K562 (cell line): ENCODE measurements around the gene FBXW12. TPM values are rescaled to one million over a fixed set of nuclear protein-coding genes. Genes with fewer than 3 reads are reported as not detected.
A peak's percentile ranks its signal among the peaks of the same experiment; 100 is the strongest.

Experiments
- ATAC-seq: fragments of 200-7000 bp; cut with Tn5 transposase; 3 replicates; pipeline ENCODE4 v1.9.1; 2020; ENCODE audit warnings: moderate library complexity
- BruUV-seq: library from RNA; stranded (reverse); fragments of 400-500 nt; replicated peaks from 2 replicates; lab custom pipeline; 2021; lab: Mats Ljungman, UMichigan
- CTCF ChIA-PET: fragments of 300-600 bp; formaldehyde crosslinking; extraction: SDS; loops from one replicate; lab custom pipeline; 2021; ENCODE audit warnings: low intra/inter-chr PET ratio; lab: Yijun Ruan, JAX
- POLR2A ChIA-PET: fragments of 300-600, 350-650 bp; sonication (Branson Sonifier 250); formaldehyde crosslinking; extraction: SDS; loops from one replicate; lab custom pipeline; 2021; ENCODE audit warnings: antibody characterized with exemption, inconsistent platforms; lab: Yijun Ruan, JAX
- DNase-seq, 4 experiments: peaks; one replicate each; pipeline versions ENCODE4 v3.0.0 to v3.0.0-alpha.2; 2011 to 2018; ENCODE audit warnings: low spot score in 3 of 4, mixed read lengths in 3 of 4; ENCODE audit errors: extremely low read depth in 1 of 4
- FAIRE-seq: peaks from 2 replicates; lab custom pipeline; 2011; peaks lifted over from hg19 to GRCh38; lab: Jason Lieb, UNC
- H2AFZ ChIP-seq: 2 replicates; pipeline ENCODE4 v1.6.0; 2011; ENCODE audit warnings: low read depth, low read length, control low read depth, inconsistent platforms
- H3K27ac ChIP-seq: fragments of 200-600 bp; 3 replicates; pipeline ENCODE4 v1.8.0; 2011; ENCODE audit warnings: low read depth, mild to moderate bottlenecking, control low read depth, inconsistent platforms, low read length, moderate library complexity, mixed read lengths; ENCODE audit errors: extremely low read depth
- H3K27me3 ChIP-seq, 2 experiments: fragments of 300-600 bp in 1 of 2; 2 replicates in 1 of 2; 3 replicates in 1 of 2; pipeline versions ENCODE4 v1.6.0 to v1.8.0; 2011; ENCODE audit warnings: inconsistent platforms in 2 of 2, low read length in 2 of 2, mild to moderate bottlenecking in 1 of 2, mixed read lengths in 1 of 2, moderate library complexity in 1 of 2; ENCODE audit not compliant: control insufficient read depth in 2 of 2, insufficient read depth in 2 of 2
- H3K36me3 ChIP-seq: fragments of 300-600 bp; 3 replicates; pipeline ENCODE4 v1.8.0; 2011; ENCODE audit warnings: mild to moderate bottlenecking, low read length, inconsistent platforms; ENCODE audit not compliant: control insufficient read depth, insufficient read depth
- H3K4me1 ChIP-seq, 2 experiments: fragments of 200-600 bp in 1 of 2; replicated peaks in 1 of 2; 2 replicates in 1 of 2; 3 replicates in 1 of 2; pipeline versions ENCODE4 v1.5.1 to v1.8.0; 2011; ENCODE audit warnings: inconsistent platforms in 2 of 2, low read length in 2 of 2, mild to moderate bottlenecking in 1 of 2, mixed read lengths in 1 of 2, moderate library complexity in 1 of 2; ENCODE audit not compliant: control insufficient read depth in 2 of 2, insufficient read depth in 2 of 2
- H3K4me2 ChIP-seq: 2 replicates; pipeline ENCODE4 v1.6.1; 2011; ENCODE audit warnings: low read length, control low read depth, inconsistent platforms, mixed read lengths; ENCODE audit not compliant: insufficient read depth
- H3K4me3 ChIP-seq: fragments of 200-600 bp; sonication (generic), shearing (Covaris generic); 2 replicates; pipeline ENCODE4 v1.5.1; 2016; ENCODE audit warnings: control low read depth, inconsistent platforms
- H3K79me2 ChIP-seq: fragments of 200-600 bp; 3 replicates; pipeline ENCODE4 v1.8.0; 2011; ENCODE audit warnings: low read length, inconsistent platforms; ENCODE audit not compliant: control insufficient read depth, insufficient read depth
- H3K9ac ChIP-seq, 2 experiments: 2 replicates each; pipeline versions ENCODE4 v1.6.0 to v1.6.1; 2011; ENCODE audit warnings: low read depth in 2 of 2, low read length in 2 of 2, control low read depth in 1 of 2, inconsistent platforms in 1 of 2, mild to moderate bottlenecking in 1 of 2, mixed read lengths in 1 of 2; ENCODE audit not compliant: insufficient read depth in 1 of 2
- H3K9me1 ChIP-seq: one replicate; pipeline ENCODE4 v1.6.0; 2011; ENCODE audit warnings: inconsistent platforms, mild to moderate bottlenecking, low read length, moderate library complexity; ENCODE audit not compliant: control insufficient read depth, insufficient read depth
- H3K9me3 ChIP-seq: replicated peaks from 2 replicates; pipeline ENCODE4 v1.5.1; 2011; ENCODE audit warnings: low read depth, low read length, inconsistent platforms; ENCODE audit not compliant: control insufficient read depth, insufficient read depth
- H4K20me1 ChIP-seq: replicated peaks from 2 replicates; pipeline ENCODE4 v1.6.1; 2011; ENCODE audit warnings: low read length, inconsistent platforms, mixed read lengths; ENCODE audit not compliant: control insufficient read depth, insufficient read depth
- BRD9 ChIP-seq: fragments of 450-650 bp; IDR thresholded peaks from 2 replicates; pipeline ENCODE4 v1.6.1; 2018; ENCODE audit warnings: low read depth; ENCODE audit not compliant: partially characterized antibody
- CBX2 ChIP-seq: fragments of 200-600 bp; sonication (generic); IDR thresholded peaks from one replicate; pipeline ENCODE4 v1.6.1; 2012; ENCODE audit warnings: mild to moderate bottlenecking, low read length, inconsistent platforms; ENCODE audit not compliant: insufficient read depth, poor library complexity, severe bottlenecking
- CREB3 ChIP-seq: fragments of 450-650 bp; conservative IDR thresholded peaks from 2 replicates; pipeline ENCODE4 v1.6.1; 2016; ENCODE audit warnings: missing genetic modification characterization, low read depth, mild to moderate bottlenecking, missing compliant biosample characterization, moderate library complexity
- CREB3L1 ChIP-seq: fragments of 450-650 bp; IDR thresholded peaks from 2 replicates; pipeline ENCODE4 v1.6.1; 2014; ENCODE audit warnings: low read depth, mild to moderate bottlenecking, moderate library complexity, borderline replicate concordance
- ETV1 ChIP-seq: fragments of 450-650 bp; conservative IDR thresholded peaks from 2 replicates; pipeline ENCODE4 v1.6.1; 2016; ENCODE audit warnings: missing genetic modification characterization, control low read depth, low read depth, missing compliant biosample characterization
- HOXB6 ChIP-seq: fragments of 250-450 bp; sonication (Bioruptor Pico); IDR thresholded peaks from 2 replicates; pipeline ENCODE4 v1.5.1; 2022; ENCODE audit warnings: mild to moderate bottlenecking, borderline replicate concordance
- HSF4 ChIP-seq: fragments of 250-450 bp; sonication (Bioruptor Pico); IDR thresholded peaks from 2 replicates; pipeline ENCODE4 v2.1.2; 2022; ENCODE audit warnings: mild to moderate bottlenecking, moderate library complexity, borderline replicate concordance
- KLF10 ChIP-seq: fragments of 250-450 bp; sonication (Bioruptor Pico); IDR thresholded peaks from 2 replicates; pipeline ENCODE4 v1.6.1; 2021; ENCODE audit warnings: matching md5 sums
- NCOA6 ChIP-seq: fragments of 450-650 bp; IDR thresholded peaks from 2 replicates; pipeline ENCODE4 v1.6.1; 2017; ENCODE audit warnings: mild to moderate bottlenecking
- POLR2AphosphoS2 ChIP-seq: IDR thresholded peaks from 2 replicates; pipeline ENCODE4 v1.6.1; 2012; ENCODE audit warnings: low read length, improper control_type of control experiment
- RBBP5 ChIP-seq: fragments of 200-600 bp; sonication (generic); IDR thresholded peaks from 2 replicates; pipeline ENCODE4 v1.6.1; 2012; ENCODE audit warnings: borderline replicate concordance, mild to moderate bottlenecking, low read length, control low read depth, inconsistent platforms; ENCODE audit not compliant: insufficient read depth, poor library complexity, severe bottlenecking
- SNIP1 ChIP-seq: fragments of 450-650 bp; IDR thresholded peaks from 2 replicates; pipeline ENCODE4 v1.7.1; 2017; ENCODE audit warnings: low read depth, mild to moderate bottlenecking
- SRF ChIP-seq, 2 experiments: fragments of 250-450, 450-650 bp in 1 of 2; sonication (Bioruptor Pico) in 1 of 2; sonication (generic) in 1 of 2; formaldehyde crosslinking; IDR thresholded peaks; 2 replicates each; pipeline versions ENCODE4 v1.5.0 to v1.5.1; 2020 to 2022; ENCODE audit warnings: mild to moderate bottlenecking in 1 of 2, missing genetic modification reagents in 1 of 2
- ZNF347 ChIP-seq: fragments of 450-650 bp; formaldehyde crosslinking; IDR thresholded peaks from 2 replicates; pipeline ENCODE4 v1.4.0; 2020; ENCODE audit warnings: low read depth, mild to moderate bottlenecking, moderate library complexity
- ZSCAN32 ChIP-seq: fragments of 450-650 bp; formaldehyde crosslinking; IDR thresholded peaks from 2 replicates; pipeline ENCODE4 v1.4.0; 2020; ENCODE audit warnings: mild to moderate bottlenecking, moderate library complexity
- WGBS: fragments of 100-300 bp; shearing (Covaris generic); methylation state at CpG from one replicate; pipeline ENCODE4 v1.1.6; 2016; ENCODE audit warnings: low coverage, mixed read lengths; ENCODE audit not compliant: insufficient coverage; ENCODE audit errors: missing lambda C conversion rate; 5-methylcytosine and 5-hydroxymethylcytosine counted together
- in situ Hi-C: fragments of 300-500 bp; cut with MboI; formaldehyde crosslinking; loops from 4 replicates; pipeline ENCODE4 v1.15.0; 2018; ENCODE audit warnings: inconsistent platforms, mixed read lengths
- intact Hi-C: fragments of 100-400 bp; cut with micrococcal nuclease; formaldehyde crosslinking; loops from 2 replicates; pipeline ENCODE4 v1.14.2; 2022
- polyA plus RNA-seq, 8 experiments: library from polyadenylated mRNA; depleted of rRNA in 4 of 8; stranded (reverse) in 5 of 8; unstranded in 3 of 8; fragments of >200 nt; fragmentation: Nextera tagmentation in 2 of 8; fragmentation: Illumina TruSeq in 1 of 8; extraction: Ambion mirVana in 2 of 8; extraction: Trizol in 1 of 8; gene quantifications; 2 replicates each; pipeline versions ENCODE4 v1.2.1 to v1.2.3, GENCODE V29; 2011 to 2014; ENCODE audit warnings: inconsistent platforms in 1 of 8, missing spikeins in 1 of 8
- total RNA-seq, 7 experiments: library from RNA; depleted of rRNA in 6 of 7; stranded (reverse); fragments of >200 nt in 6 of 7; fragmentation: Illumina TruSeq in 2 of 7; extraction: Trizol in 2 of 7; gene quantifications; 2 replicates each; pipeline versions ENCODE4 v1.2.1 to v1.2.3, GENCODE V29; 2011 to 2021; ENCODE audit warnings: low replicate concordance in 1 of 7
- TF ChIP-seq, protein P1 (sequence below): fragments of 250-450 bp; sonication (Bioruptor Pico); IDR thresholded peaks from 2 replicates; pipeline ENCODE4 v1.8.0; 2021; ENCODE audit warnings: borderline replicate concordance, mild to moderate bottlenecking, moderate library complexity; ENCODE audit not compliant: poor library complexity, severe bottlenecking
- TF ChIP-seq, protein P2 (sequence below): fragments of 450-650 bp; formaldehyde crosslinking; IDR thresholded peaks from 2 replicates; pipeline ENCODE4 v1.4.0; 2022; ENCODE audit warnings: missing genetic modification characterization

The FBXW12 gene
- total and polyA plus RNA-seq, 9 of the 15 experiments (the other 6 are each of a cell fraction or from before 2014, with no cell fraction given) = 0.04 to 0.07 (median 0.06) TPM; not detected in 6

- in situ Hi-C loops (no loop called here), intact Hi-C loops (no loop called here)
- H2AFZ ChIP-seq = no peak overlapping the region
- ChIA-PET CTCF (no interaction called here), POLR2A (interaction anchor here (0.6 kb wide), 1 partner anchor 25 kb away, joined by 3 read pairs; no protein-coding TSS in a partner anchor)
- H3K9ac ChIP-seq = no peak overlapping the region
- BruUV-seq = no TSS peak
- 31% methylated on average over 8 of the region's 9 CpGs for WGBS
- peaks cover 0 to 7% of the 10 kb centered on the region in 2 experiments; a peak in 1 of 5 replicates for H3K4me1 ChIP-seq
- no peaks in the 10 kb centered on the region for H3K36me3 ChIP-seq
- H3K4me2 ChIP-seq = no peak overlapping the region
- FAIRE-seq (no peak), DNase-seq (peak in 3 of 4 experiments; percentile 1 to 4 (median 4)), ATAC-seq (no peak)
- H3K9me3 ChIP-seq = no peaks in the 10 kb centered on the region
- no peaks in the 10 kb centered on the region for H3K27me3 ChIP-seq
- H3K27ac ChIP-seq = no peak overlapping the region
- H3K79me2 ChIP-seq = no peaks in the 10 kb centered on the region
- H3K9me1 ChIP-seq = no peaks in the 10 kb centered on the region
- no peaks in the 10 kb centered on the region for H4K20me1 ChIP-seq
- H3K4me3 ChIP-seq = no peak overlapping the region
- TF ChIP-seq SRF (CRISPR knock-in tag; IDR thresholded peaks at IDR 0.05) = no peak
- no peak for TF ChIP-seq CBX2
- TF ChIP-seq SNIP1 = no peak
- no peak for TF ChIP-seq HOXB6 (CRISPR knock-in tag)
- TF ChIP-seq KLF10 (CRISPR knock-in tag) = no peak
- TF ChIP-seq ZSCAN32 = no peak
- no peak for TF ChIP-seq BRD9
- no peak for TF ChIP-seq HSF4 (CRISPR knock-in tag)
- no peak for TF ChIP-seq NCOA6
- TF ChIP-seq, protein P1, sequence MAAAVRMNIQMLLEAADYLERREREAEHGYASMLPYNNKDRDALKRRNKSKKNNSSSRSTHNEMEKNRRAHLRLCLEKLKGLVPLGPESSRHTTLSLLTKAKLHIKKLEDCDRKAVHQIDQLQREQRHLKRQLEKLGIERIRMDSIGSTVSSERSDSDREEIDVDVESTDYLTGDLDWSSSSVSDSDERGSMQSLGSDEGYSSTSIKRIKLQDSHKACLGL (CRISPR knock-in tag) = no peak
- TF ChIP-seq CREB3 (tag) = no peak
- no peak for TF ChIP-seq RBBP5
- no peak for TF ChIP-seq ETV1 (tag)
- TF ChIP-seq CREB3L1 = no peak
- TF ChIP-seq, protein P2, sequence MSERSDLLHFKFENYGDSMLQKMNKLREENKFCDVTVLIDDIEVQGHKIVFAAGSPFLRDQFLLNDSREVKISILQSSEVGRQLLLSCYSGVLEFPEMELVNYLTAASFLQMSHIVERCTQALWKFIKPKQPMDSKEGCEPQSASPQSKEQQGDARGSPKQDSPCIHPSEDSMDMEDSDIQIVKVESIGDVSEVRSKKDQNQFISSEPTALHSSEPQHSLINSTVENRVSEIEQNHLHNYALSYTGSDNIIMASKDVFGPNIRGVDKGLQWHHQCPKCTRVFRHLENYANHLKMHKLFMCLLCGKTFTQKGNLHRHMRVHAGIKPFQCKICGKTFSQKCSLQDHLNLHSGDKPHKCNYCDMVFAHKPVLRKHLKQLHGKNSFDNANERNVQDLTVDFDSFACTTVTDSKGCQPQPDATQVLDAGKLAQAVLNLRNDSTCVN (CRISPR knock-in tag) = no peak
- TF ChIP-seq ZNF347 (CRISPR knock-in tag) = no peak
- TF ChIP-seq POLR2AphosphoS2 = no peak
Observed at GRCh38 chr3:48397767-48398681, 26.0 kb downstream of the FBXW12 start.
